ENCODE measurements around the gene MGAT2. TPM values are rescaled to one million over a fixed set of nuclear protein-coding genes. Genes with fewer than 3 reads are reported as not detected.

The MGAT2 gene
- total RNA-seq (10 to 100 TPM; 58.5 to 58.7 TPM), polyA plus RNA-seq (10 to 100 TPM; 35.7 to 42.3 TPM)

DNA sequence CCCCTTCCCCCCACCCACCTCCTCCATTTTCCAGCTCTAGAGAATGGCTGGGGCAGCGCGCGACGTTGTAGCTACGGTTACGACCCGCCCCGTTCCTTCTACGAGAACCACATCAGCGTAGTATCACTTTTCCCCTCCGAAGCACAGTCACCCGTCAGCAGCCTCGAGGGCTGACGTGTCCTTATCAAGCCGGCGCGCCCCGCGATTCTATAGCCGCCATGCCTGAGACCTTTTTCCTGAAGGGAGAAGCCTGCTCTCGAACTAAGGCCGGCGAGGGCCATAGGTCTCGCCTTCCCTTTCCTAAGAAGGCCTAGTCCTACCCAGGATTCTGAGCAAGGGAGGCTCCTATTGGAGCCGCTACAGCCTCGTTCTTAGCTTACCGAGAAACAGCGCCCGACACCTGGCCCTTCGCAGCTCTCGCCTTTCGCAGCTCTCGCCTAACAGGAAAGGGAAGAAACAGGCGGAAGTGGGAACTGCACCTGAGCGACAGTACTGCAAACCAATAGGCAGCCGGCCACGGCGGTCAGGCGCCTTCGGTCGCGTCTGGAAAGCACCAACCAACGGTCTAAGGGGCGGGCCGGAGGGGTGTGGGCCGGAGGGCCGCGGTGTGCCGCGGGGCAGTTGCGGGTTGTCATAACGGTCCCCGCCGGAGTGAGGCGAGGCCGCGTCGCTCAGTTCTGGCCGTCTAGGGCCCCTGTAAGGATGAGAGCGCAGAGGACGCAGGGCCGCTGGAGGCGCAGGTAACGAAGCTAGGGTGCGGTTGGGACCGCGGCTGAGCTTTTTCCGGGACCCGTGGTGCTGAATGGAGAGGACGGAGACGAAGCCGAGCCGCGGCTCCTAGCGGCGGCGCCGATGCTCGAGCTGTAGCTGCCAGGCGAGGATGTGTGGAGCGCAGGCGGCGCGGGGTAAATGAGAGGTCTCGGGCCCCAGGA is at the start of gene MGAT2, which contains the start of gene RPL36AL:
Gene MGAT2 (plus strand): TSS at position 618 of the 932 bp plus-strand sequence. CDS start 470 bp downstream, outside the sequence.
Gene RPL36AL (minus strand): TSS at position 445 of the 932 bp plus-strand sequence. CDS start 1,522 bp downstream, outside the sequence.
- ChIA-PET CTCF (ENCODE audit: partially characterized antibody) (interaction anchor here (0.9 to 7.1 kb wide), 21 partner anchors 9 to 242 kb away, joined by 3 to 135 read pairs (median 6); partner anchors contain the start of genes DNAAF2, KLHDC2, LRR1 and NEMF), POLR2A (ENCODE audit: partially characterized antibody) (interaction anchor here (0.6 to 6.2 kb wide), 37 partner anchors 10 to 743 kb away, joined by 3 to 413 read pairs (median 5); partner anchors contain the start of genes ARF6, DMAC2L, DNAAF2 and KLHDC1)
- peak within 1 kb of the TSS; percentile 98 for H3K27ac ChIP-seq (ENCODE audit: low read depth, low read length)
- Mint-ChIP-seq H3K4me3 (peak within 1 kb of the TSS; percentile 95 to 99 (median 96)), H3K4me1 (peaks cover 34 to 69% (median 43%) of the 10 kb centered on the region in 4 donors), H3K9me3 (peaks cover 0 to 4% (median 0%) of the 10 kb centered on the region in 8 donors), H3K27me3 (no peaks in the 10 kb centered on the region), H3K36me3 (peaks cover 14 to 62% of the 10 kb centered on the region in 2 donors), H3K27ac (peak within 1 kb of the TSS; percentile 98 to 100 (median 99))
- H3K36me3 ChIP-seq (ENCODE audit: insufficient read depth, low read length) = peaks cover 13% of the 10 kb centered on the region
- peak; percentile 95 to 97 (median 96) for DNase-seq
- peak within 1 kb of the TSS; percentile 99 to 100 for H3K4me3 ChIP-seq (ENCODE audit: low read length in 2 of 2)
- H3K9me3 ChIP-seq (ENCODE audit: control insufficient read depth in 1 of 2, low read length in 2 of 2) = no peaks in the 10 kb centered on the region
- H3K4me1 ChIP-seq (ENCODE audit: insufficient read depth, low read length) = peaks cover 65% of the 10 kb centered on the region
- no peaks in the 10 kb centered on the region for H3K27me3 ChIP-seq (ENCODE audit: insufficient read depth, low read length)
- intact Hi-C loops (cut with micrococcal nuclease) = loop anchor here (1.0 to 2.0 kb wide), 7 partner anchors 14 to 610 kb away; partner anchors contain the start of genes LRR1, RPS29, SOS2 and VCPKMT

DNA sequence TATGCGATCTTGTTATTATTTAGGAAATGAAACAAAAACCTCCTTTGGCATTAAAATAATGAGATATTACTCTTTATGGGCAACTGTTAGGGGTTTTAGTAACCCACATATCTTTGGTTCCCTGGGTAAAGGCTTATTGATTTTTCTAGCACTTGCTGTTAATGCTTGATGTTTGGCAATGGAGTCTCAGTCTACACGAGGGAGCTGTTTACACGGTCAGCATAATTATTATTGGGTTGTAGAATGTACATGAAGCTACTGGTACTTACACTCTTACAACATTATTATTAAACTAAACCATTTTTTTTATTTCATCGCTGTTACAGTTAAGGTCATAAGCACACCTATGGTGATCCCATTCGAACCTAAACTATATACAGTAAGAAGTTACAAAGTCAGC is 46.6 kb upstream of the MGAT2 start:
- no peak for DNase-seq
- H3K27ac Mint-ChIP-seq = no peak overlapping the region
- Histone ChIP-seq H3K27me3 (ENCODE audit: insufficient read depth, low read length) (no peaks in the 10 kb centered on the region), H3K9me3 (ENCODE audit: control insufficient read depth in 1 of 2, low read length in 2 of 2) (no peaks in the 10 kb centered on the region), H3K27ac (ENCODE audit: low read depth, low read length) (no peak overlapping the region), H3K36me3 (ENCODE audit: insufficient read depth, low read length) (peaks cover 21% of the 10 kb centered on the region), H3K4me3 (ENCODE audit: low read length in 2 of 2) (no peak overlapping the region), H3K4me1 (ENCODE audit: insufficient read depth, low read length) (peaks cover 4% of the 10 kb centered on the region)
- CTCF ChIA-PET (ENCODE audit: partially characterized antibody) = no interaction called here
- H3K27me3 Mint-ChIP-seq = no peaks in the 10 kb centered on the region
- H3K4me1 Mint-ChIP-seq = peaks cover 5 to 11% (median 7%) of the 10 kb centered on the region in 4 donors
- H3K9me3 Mint-ChIP-seq = peaks cover 0 to 9% (median 2%) of the 10 kb centered on the region in 8 donors
- H3K4me3 Mint-ChIP-seq = no peak overlapping the region
- POLR2A ChIA-PET (ENCODE audit: partially characterized antibody) = interaction anchor here (0.6 kb wide), 1 partner anchor 11 kb away, joined by 3 read pairs; no protein-coding TSS in a partner anchor
- intact Hi-C loops (cut with micrococcal nuclease) = no loop called here
- peaks cover 40 to 59% of the 10 kb centered on the region in 2 donors for H3K36me3 Mint-ChIP-seq

DNA sequence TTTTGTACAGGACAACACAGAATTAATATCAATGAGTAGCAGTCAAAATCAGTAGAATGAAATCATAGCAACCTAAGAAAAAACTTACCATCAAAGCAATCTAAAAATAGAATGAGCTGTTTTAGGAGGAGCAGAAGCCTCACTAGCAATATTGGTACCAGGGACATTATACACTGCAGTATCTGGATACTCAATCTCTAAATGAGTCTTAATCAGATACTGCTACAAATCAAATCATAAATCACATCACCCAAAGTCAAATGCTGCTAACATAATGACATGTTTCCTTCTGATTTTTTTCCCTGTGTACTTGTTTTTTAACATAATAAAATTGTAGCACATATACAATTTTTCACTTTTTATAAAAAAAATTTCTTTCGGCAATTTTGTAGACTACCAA is 42.5 kb upstream of the MGAT2 start:
- CTCF ChIA-PET (ENCODE audit: partially characterized antibody) = interaction anchor here (1.6 kb wide), 1 partner anchor 41 kb away, joined by 3 read pairs; no protein-coding TSS in a partner anchor
- Histone ChIP-seq H3K27me3 (ENCODE audit: insufficient read depth, low read length) (no peaks in the 10 kb centered on the region), H3K27ac (ENCODE audit: low read depth, low read length) (no peak overlapping the region), H3K9me3 (ENCODE audit: control insufficient read depth in 1 of 2, low read length in 2 of 2) (no peaks in the 10 kb centered on the region), H3K36me3 (ENCODE audit: insufficient read depth, low read length) (peaks cover 35% of the 10 kb centered on the region), H3K4me3 (ENCODE audit: low read length in 2 of 2) (no peak overlapping the region), H3K4me1 (ENCODE audit: insufficient read depth, low read length) (peaks cover 34% of the 10 kb centered on the region)
- Mint-ChIP-seq H3K27me3 (no peaks in the 10 kb centered on the region), H3K4me3 (no peak overlapping the region), H3K36me3 (peaks cover 49 to 60% of the 10 kb centered on the region in 2 donors), H3K9me3 (no peaks in the 10 kb centered on the region), H3K4me1 (peaks cover 30 to 47% (median 39%) of the 10 kb centered on the region in 4 donors), H3K27ac (peak overlapping the region in 3 of 7 donors; percentile 35 to 69 (median 53))
- no peak for DNase-seq
- POLR2A ChIA-PET (ENCODE audit: partially characterized antibody) = no interaction called here
- intact Hi-C loops (cut with micrococcal nuclease) = no loop called here

DNA sequence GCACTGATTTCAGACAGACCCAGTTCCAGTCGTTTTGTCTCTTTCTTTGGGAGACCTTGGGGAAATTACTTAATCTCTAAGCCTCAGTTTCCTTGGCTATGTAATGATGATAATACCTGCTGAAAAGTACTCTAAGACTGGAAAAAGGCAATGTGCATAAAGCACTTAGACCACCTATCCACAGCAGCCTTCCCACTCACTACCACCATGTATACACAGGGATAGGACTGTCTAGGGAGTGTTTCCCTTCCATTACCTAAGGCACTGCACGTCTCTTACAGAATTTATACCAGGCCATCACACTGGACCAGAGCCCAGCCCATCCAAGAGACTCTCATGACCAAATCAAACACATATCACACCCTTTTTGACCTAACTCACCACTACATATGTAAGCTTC is 40.8 kb upstream of the MGAT2 start:
- peaks cover 45 to 65% of the 10 kb centered on the region in 2 donors for H3K36me3 Mint-ChIP-seq
- peaks cover 42% of the 10 kb centered on the region for H3K36me3 ChIP-seq (ENCODE audit: insufficient read depth, low read length)

DNA sequence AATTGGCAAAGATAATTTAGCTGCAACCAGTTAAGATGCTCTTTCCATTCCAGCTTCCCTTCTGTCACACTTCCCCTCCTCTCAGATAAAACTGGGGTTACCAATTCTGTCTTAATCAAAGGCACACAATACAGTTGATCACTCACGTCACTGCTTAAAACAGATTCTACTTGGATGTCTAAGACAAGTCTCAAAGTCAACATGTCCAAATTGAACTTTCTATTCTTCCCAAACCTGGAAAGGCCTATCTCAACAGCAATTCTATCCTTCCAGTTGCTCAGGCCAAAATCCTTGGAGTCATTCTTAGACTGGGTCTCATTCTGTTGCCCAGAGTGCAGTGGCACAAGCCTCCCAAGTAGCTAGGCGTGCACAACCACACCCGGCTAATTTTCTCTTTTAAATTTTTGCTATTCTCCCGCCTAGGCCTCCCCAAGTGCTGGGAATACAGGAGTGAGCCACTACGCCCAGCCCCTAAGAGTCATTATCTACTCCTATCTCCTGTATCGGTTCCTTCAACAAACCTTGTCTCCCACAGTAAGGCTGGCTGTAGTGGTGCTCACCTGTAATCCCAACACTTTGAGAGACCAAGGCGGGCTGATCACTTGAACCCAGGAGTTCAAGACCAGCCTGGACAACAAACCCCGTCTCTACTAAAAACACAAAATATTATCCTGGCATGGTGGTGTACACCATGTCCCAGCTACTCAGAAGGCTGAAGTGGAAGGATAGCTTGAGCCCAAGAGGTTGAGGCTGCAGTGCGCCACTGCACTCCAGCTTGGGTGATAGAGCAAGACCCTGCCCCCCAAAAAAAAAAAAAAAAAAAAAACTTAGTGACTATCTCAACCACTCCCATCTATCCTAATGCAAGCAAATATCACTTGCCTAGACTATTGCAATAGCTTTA is 39.1 kb upstream of the MGAT2 start:
- no peak overlapping the region for H3K27ac ChIP-seq (ENCODE audit: low read depth, low read length)
- peaks cover 46 to 80% (median 55%) of the 10 kb centered on the region in 4 donors for H3K4me1 Mint-ChIP-seq
- H3K4me3 Mint-ChIP-seq = peak overlapping the region in 5 of 8 donors; percentile 13 to 45 (median 40)

More for the DNA sequence above, 40.8 kb upstream of the MGAT2 start:
- H3K4me3 Mint-ChIP-seq = peak overlapping the region in 1 of 8 donors; percentile 1
- Histone ChIP-seq H3K4me1 (ENCODE audit: insufficient read depth, low read length) (peaks cover 51% of the 10 kb centered on the region), H3K27ac (ENCODE audit: low read depth, low read length) (no peak overlapping the region), H3K4me3 (ENCODE audit: low read length in 2 of 2) (no peak overlapping the region), H3K27me3 (ENCODE audit: insufficient read depth, low read length) (no peaks in the 10 kb centered on the region), H3K9me3 (ENCODE audit: control insufficient read depth in 1 of 2, low read length in 2 of 2) (no peaks in the 10 kb centered on the region)
- ChIA-PET CTCF (ENCODE audit: partially characterized antibody) (interaction anchor here (1.6 kb wide), 1 partner anchor 41 kb away, joined by 5 read pairs; the partner anchor contains the start of genes MGAT2 and RPL36AL), POLR2A (ENCODE audit: partially characterized antibody) (interaction anchor here (1.6 kb wide), 1 partner anchor 41 kb away, joined by 6 read pairs; the partner anchor contains the start of gene MGAT2)
- H3K27me3 Mint-ChIP-seq = no peaks in the 10 kb centered on the region
- H3K27ac Mint-ChIP-seq = peak overlapping the region in 5 of 7 donors; percentile 29 to 88 (median 43)
- peaks cover 39 to 64% (median 52%) of the 10 kb centered on the region in 4 donors for H3K4me1 Mint-ChIP-seq
- no peaks in the 10 kb centered on the region for H3K9me3 Mint-ChIP-seq
- intact Hi-C loops (cut with micrococcal nuclease) = no loop called here
- DNase-seq = no peak

More for the DNA sequence above, 39.1 kb upstream of the MGAT2 start:
- peaks cover 52% of the 10 kb centered on the region for H3K4me1 ChIP-seq (ENCODE audit: insufficient read depth, low read length)
- peak overlapping the region; percentile 18 to 100 (median 84) for H3K27ac Mint-ChIP-seq
- H3K36me3 ChIP-seq (ENCODE audit: insufficient read depth, low read length) = peaks cover 36% of the 10 kb centered on the region
- CTCF ChIA-PET (ENCODE audit: partially characterized antibody) = interaction anchor here (1.1 to 1.2 kb wide), 2 partner anchors 39 to 53 kb away, joined by 3 to 5 read pairs; partner anchors contain the start of genes MGAT2 and RPL36AL
- intact Hi-C loops (cut with micrococcal nuclease) = no loop called here
- H3K36me3 Mint-ChIP-seq = peaks cover 46 to 73% of the 10 kb centered on the region in 2 donors
- H3K9me3 ChIP-seq (ENCODE audit: control insufficient read depth in 1 of 2, low read length in 2 of 2) = no peaks in the 10 kb centered on the region
- no peak overlapping the region for H3K4me3 ChIP-seq (ENCODE audit: low read length in 2 of 2)
- POLR2A ChIA-PET (ENCODE audit: partially characterized antibody) = interaction anchor here (0.6 to 1.2 kb wide), 2 partner anchors 9 to 545 kb away, joined by 3 read pairs; no protein-coding TSS in a partner anchor
- H3K27me3 ChIP-seq (ENCODE audit: insufficient read depth, low read length) = no peaks in the 10 kb centered on the region
- no peak for DNase-seq
- peaks cover 0 to 7% (median 0%) of the 10 kb centered on the region in 8 donors for H3K9me3 Mint-ChIP-seq
- H3K27me3 Mint-ChIP-seq = peaks cover 0 to 4% of the 10 kb centered on the region in 2 donors
